A673 (cell line): ENCODE data around the gene SOX6. TPM values are rescaled to one million over a fixed set of nuclear protein-coding genes. Genes with fewer than 3 reads are reported as not detected.

Experiments used
- BruUV-seq: library from RNA; stranded (reverse); fragments of 400-500 nt; replicated peaks from 2 replicates; lab custom pipeline; 2021; lab: Mats Ljungman, UMichigan
- CTCF ChIA-PET: fragments of 300-600 bp; sonication (Branson Sonifier 250); formaldehyde crosslinking; loops from one replicate; lab custom pipeline; 2022; ENCODE audit warnings: antibody characterized with exemption; lab: Charles Lee
- POLR2A ChIA-PET: fragments of 300-600 bp; sonication (Branson Sonifier 250); formaldehyde crosslinking; loops from one replicate; lab custom pipeline; 2022; ENCODE audit warnings: antibody characterized with exemption; ENCODE audit not compliant: low non-redundant PET; lab: Charles Lee
- DNase-seq: peaks from one replicate; pipeline ENCODE4 v3.0.0-alpha.2; 2015; ENCODE audit warnings: low spot score
- H3K27ac ChIP-seq: fragments of 200-600 bp; sonication (generic); 2 replicates; pipeline ENCODE4 v1.5.1; 2016; ENCODE audit warnings: mixed run types, low read depth, mild to moderate bottlenecking, mixed read lengths, antibody characterized with exemption, low read length; ENCODE audit not compliant: poor library complexity, severe bottlenecking
- H3K27me3 ChIP-seq: fragments of 200-600 bp; sonication (generic); replicated peaks from 2 replicates; pipeline ENCODE4 v1.6.1; 2017; ENCODE audit warnings: mixed run types, low read depth, mild to moderate bottlenecking, mixed read lengths, antibody characterized with exemption, low read length; ENCODE audit not compliant: insufficient read depth, poor library complexity
- H3K36me3 ChIP-seq: fragments of 200-600 bp; sonication (generic); 2 replicates; pipeline ENCODE4 v1.6.1; 2016; ENCODE audit warnings: mixed run types, mild to moderate bottlenecking, mixed read lengths, antibody characterized with exemption, low read length; ENCODE audit not compliant: insufficient read depth, poor library complexity, severe bottlenecking
- H3K4me1 ChIP-seq: fragments of 200-600 bp; sonication (generic); 2 replicates; pipeline ENCODE4 v1.6.1; 2017; ENCODE audit warnings: mixed run types, mild to moderate bottlenecking, mixed read lengths, antibody characterized with exemption, low read length; ENCODE audit not compliant: insufficient read depth, poor library complexity, severe bottlenecking
- H3K4me3 ChIP-seq: fragments of 200-600 bp; sonication (generic); 2 replicates; pipeline ENCODE4 v1.5.1; 2016; ENCODE audit warnings: low read depth, mixed run types, mild to moderate bottlenecking, mixed read lengths, low read length; ENCODE audit not compliant: poor library complexity, severe bottlenecking
- H3K9me3 ChIP-seq: fragments of 200-600 bp; sonication (generic); 2 replicates; pipeline ENCODE4 v1.6.1; 2016; ENCODE audit warnings: mixed run types, low read depth, mild to moderate bottlenecking, mixed read lengths, antibody characterized with exemption, low read length; ENCODE audit not compliant: poor library complexity, severe bottlenecking
- EZH2 ChIP-seq: fragments of 200-600 bp; sonication (generic); IDR thresholded peaks from 2 replicates; pipeline ENCODE4 v1.6.1; 2017; ENCODE audit warnings: borderline replicate concordance, low read depth, mild to moderate bottlenecking, mixed read lengths, antibody characterized with exemption, low read length; ENCODE audit not compliant: poor library complexity, severe bottlenecking
- intact Hi-C: fragments of 100-400 bp; cut with micrococcal nuclease; formaldehyde crosslinking; loops from one replicate; pipeline ENCODE4 v1.10.0; 2022; ENCODE audit not compliant: unreplicated experiment
- total RNA-seq: library from RNA; stranded (reverse); gene quantifications from 2 replicates; pipeline ENCODE4 v1.2.3, GENCODE V29; 2021
- TF ChIP-seq, protein P1 (sequence below): fragments of 300-800, 200-600 bp; sonication (generic); conservative IDR thresholded peaks from 2 replicates; pipeline ENCODE4 v1.5.1; 2017; ENCODE audit warnings: low read depth, mild to moderate bottlenecking, antibody characterized with exemption, low read length, moderate library complexity, mixed read lengths

SOX6 gene
- total RNA-seq, 1 experiment from 2014 or later, result 27.5 TPM

DNA sequence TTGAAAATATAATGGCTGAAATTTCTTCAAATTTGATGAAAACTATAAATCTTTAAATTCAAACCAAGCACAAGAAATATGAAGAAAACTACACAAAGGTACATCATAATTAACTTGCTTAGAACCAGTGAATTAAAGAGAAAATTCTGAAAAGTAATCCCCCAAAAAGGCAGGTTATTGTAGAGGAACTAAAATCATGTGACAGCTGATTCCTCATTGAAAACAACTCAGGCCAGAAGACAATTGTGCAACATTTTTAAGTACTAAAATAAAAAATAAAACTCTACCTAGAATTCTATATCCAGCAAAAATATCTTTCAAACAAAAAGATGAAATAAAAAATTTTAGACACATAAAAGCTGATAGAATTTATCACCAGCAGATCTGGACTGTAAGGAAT is 90.3 kb downstream of the SOX6 start:
- CTCF ChIA-PET, result no interaction called here
- POLR2A ChIA-PET, result no interaction called here

DNA sequence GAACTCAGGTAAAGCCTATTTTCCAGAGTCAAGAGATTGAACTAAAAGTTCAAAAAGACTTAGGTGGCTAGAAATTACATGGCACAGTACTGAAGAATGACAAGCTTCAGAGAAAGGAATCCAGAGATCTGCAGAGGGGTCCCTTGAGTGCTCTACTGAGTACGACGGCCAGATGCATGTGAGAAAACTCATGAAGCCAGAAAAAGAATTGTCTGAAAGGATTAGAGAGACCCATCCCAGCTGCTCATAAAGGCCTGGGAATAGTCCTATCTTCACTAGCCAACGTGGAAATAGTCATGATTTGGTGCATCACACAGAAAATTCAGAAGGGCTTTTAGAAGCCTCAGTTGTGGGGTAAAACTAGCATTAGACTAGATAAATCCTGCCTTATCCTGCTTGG is 91.3 kb downstream of the SOX6 start:
- Histone ChIP-seq H3K9me3 (peaks cover 12% of the 10 kb centered on the region), H3K27me3 (no peaks in the 10 kb centered on the region), H3K4me1 (no peaks in the 10 kb centered on the region), H3K27ac (no peak overlapping the region), H3K4me3 (no peak overlapping the region), H3K36me3 (no peaks in the 10 kb centered on the region)
- CTCF ChIA-PET, result no interaction called here
- intact Hi-C loops, result no loop called here
- DNase-seq, result no peak
- POLR2A ChIA-PET, result interaction anchor here (0.5 kb wide), 1 partner anchor 77 kb away, joined by 6 read pairs; no protein-coding TSS in a partner anchor
- TF ChIP-seq EZH2, result no peak
- TF ChIP-seq, protein P1, sequence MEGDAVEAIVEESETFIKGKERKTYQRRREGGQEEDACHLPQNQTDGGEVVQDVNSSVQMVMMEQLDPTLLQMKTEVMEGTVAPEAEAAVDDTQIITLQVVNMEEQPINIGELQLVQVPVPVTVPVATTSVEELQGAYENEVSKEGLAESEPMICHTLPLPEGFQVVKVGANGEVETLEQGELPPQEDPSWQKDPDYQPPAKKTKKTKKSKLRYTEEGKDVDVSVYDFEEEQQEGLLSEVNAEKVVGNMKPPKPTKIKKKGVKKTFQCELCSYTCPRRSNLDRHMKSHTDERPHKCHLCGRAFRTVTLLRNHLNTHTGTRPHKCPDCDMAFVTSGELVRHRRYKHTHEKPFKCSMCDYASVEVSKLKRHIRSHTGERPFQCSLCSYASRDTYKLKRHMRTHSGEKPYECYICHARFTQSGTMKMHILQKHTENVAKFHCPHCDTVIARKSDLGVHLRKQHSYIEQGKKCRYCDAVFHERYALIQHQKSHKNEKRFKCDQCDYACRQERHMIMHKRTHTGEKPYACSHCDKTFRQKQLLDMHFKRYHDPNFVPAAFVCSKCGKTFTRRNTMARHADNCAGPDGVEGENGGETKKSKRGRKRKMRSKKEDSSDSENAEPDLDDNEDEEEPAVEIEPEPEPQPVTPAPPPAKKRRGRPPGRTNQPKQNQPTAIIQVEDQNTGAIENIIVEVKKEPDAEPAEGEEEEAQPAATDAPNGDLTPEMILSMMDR, result no peak
- BruUV-seq, result no TSS peak

More for the DNA sequence above, 90.3 kb downstream of the SOX6 start:
- no peak for DNase-seq
- TF ChIP-seq, protein P1, result no peak
- no peak for TF ChIP-seq EZH2
- Histone ChIP-seq H3K27me3 (no peaks in the 10 kb centered on the region), H3K4me1 (no peaks in the 10 kb centered on the region), H3K9me3 (peaks cover 16% of the 10 kb centered on the region), H3K36me3 (no peaks in the 10 kb centered on the region), H3K27ac (no peak overlapping the region), H3K4me3 (no peak overlapping the region)
- BruUV-seq, result no TSS peak
- intact Hi-C loops, result no loop called here

DNA sequence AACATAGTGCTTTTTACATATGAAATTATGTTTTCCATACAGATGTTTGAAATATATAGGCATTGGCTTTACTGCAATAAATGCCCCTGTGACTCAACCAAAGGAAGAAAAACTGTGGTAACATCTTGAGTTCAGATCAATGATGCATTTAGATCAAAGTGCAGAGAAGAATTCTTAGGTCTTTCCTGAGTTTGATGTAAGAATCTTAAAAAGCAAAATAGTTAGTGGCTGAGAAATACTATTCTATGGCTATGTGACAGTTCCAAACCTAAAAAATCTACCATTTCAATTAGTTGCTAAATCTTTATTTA is 93.7 kb downstream of the SOX6 start:
- Histone ChIP-seq H3K9me3 (peaks cover 10% of the 10 kb centered on the region), H3K4me3 (no peak overlapping the region), H3K27me3 (no peaks in the 10 kb centered on the region), H3K36me3 (no peaks in the 10 kb centered on the region), H3K27ac (no peak overlapping the region), H3K4me1 (no peaks in the 10 kb centered on the region)
- intact Hi-C loops, result no loop called here
- TF ChIP-seq EZH2, result no peak
- TF ChIP-seq, protein P1, result no peak
- POLR2A ChIA-PET, result no interaction called here
- no peak for DNase-seq
- no TSS peak for BruUV-seq
- CTCF ChIA-PET, result no interaction called here
